IMR-90 (cell line): ENCODE results near the gene FLRT1. TPM values are rescaled to one million over a fixed set of nuclear protein-coding genes. Genes with fewer than 3 reads are reported as not detected.

ENCODE experiments used
- ATAC-seq: fragments of 200-7000 bp; cut with Tn5 transposase; 2 replicates; pipeline ENCODE4 v1.9.1; 2020; ENCODE audit warnings: low read depth, mild to moderate bottlenecking, moderate library complexity
- BruUV-seq: library from RNA; stranded (reverse); fragments of 400-500 nt; replicated peaks from 2 replicates; lab custom pipeline; 2021; lab: Mats Ljungman, UMichigan
- CTCF ChIA-PET: fragments of 300-600 bp; formaldehyde crosslinking; extraction: SDS; loops from one replicate; lab custom pipeline; 2021; ENCODE audit warnings: antibody characterized with exemption; lab: Yijun Ruan, JAX
- POLR2A ChIA-PET: fragments of 300-600 bp; sonication (Branson Sonifier 250); formaldehyde crosslinking; loops from one replicate; lab custom pipeline; 2022; ENCODE audit warnings: antibody characterized with exemption; ENCODE audit not compliant: unreplicated experiment; lab: Charles Lee
- DNase-seq: peaks from one replicate; pipeline ENCODE4 v3.0.0; 2013
- H2AFZ ChIP-seq: replicated peaks from 2 replicates; pipeline ENCODE3; 2013; ENCODE audit warnings: low read length, mild to moderate bottlenecking; ENCODE audit not compliant: poor library complexity
- H2AK5ac ChIP-seq: 2 replicates; pipeline ENCODE4 v1.6.1; 2013; ENCODE audit warnings: low read depth, low read length, inconsistent platforms
- H2AK9ac ChIP-seq: replicated peaks from 2 replicates; pipeline ENCODE3; 2013; ENCODE audit warnings: mild to moderate bottlenecking, low read depth, low read length, moderate library complexity; ENCODE audit not compliant: poor library complexity
- H2BK120ac ChIP-seq: 2 replicates; pipeline ENCODE4 v1.6.1; 2013; ENCODE audit warnings: low read depth, low read length, inconsistent platforms
- H2BK15ac ChIP-seq: 3 replicates; pipeline ENCODE4 v1.6.1; 2013; ENCODE audit warnings: low read depth, low read length, inconsistent platforms
- H2BK20ac ChIP-seq: 2 replicates; pipeline ENCODE4 v1.6.1; 2013; ENCODE audit warnings: low read depth, mild to moderate bottlenecking, inconsistent platforms, low read length, moderate library complexity
- H2BK5ac ChIP-seq: 2 replicates; pipeline ENCODE4 v1.6.1; 2013; ENCODE audit warnings: mild to moderate bottlenecking, low read depth, low read length, inconsistent platforms; ENCODE audit not compliant: poor library complexity, severe bottlenecking
- H3K14ac ChIP-seq: replicated peaks from 2 replicates; pipeline ENCODE4 v1.6.1; 2013; ENCODE audit warnings: low read depth, low read length, inconsistent platforms
- H3K18ac ChIP-seq: 2 replicates; pipeline ENCODE4 v1.6.1; 2013; ENCODE audit warnings: low read depth, low read length, control low read depth
- H3K23ac ChIP-seq: 2 replicates; pipeline ENCODE4 v1.6.1; 2013; ENCODE audit warnings: low read depth, low read length, inconsistent platforms
- H3K27ac ChIP-seq: 2 replicates; pipeline ENCODE4 v1.5.1; 2013; ENCODE audit warnings: mild to moderate bottlenecking, control low read depth, low read length; ENCODE audit not compliant: insufficient read depth
- H3K27me3 ChIP-seq: 2 replicates; pipeline ENCODE4 v1.6.1; 2013; ENCODE audit warnings: low read length; ENCODE audit not compliant: control insufficient read depth, insufficient read depth
- H3K36me3 ChIP-seq: 2 replicates; pipeline ENCODE4 v1.6.1; 2013; ENCODE audit warnings: low read length, mixed read lengths; ENCODE audit not compliant: control insufficient read depth, insufficient read depth
- H3K4ac ChIP-seq: 2 replicates; pipeline ENCODE4 v1.6.1; 2013; ENCODE audit warnings: low read depth, low read length, inconsistent platforms
- H3K4me1 ChIP-seq: 2 replicates; pipeline ENCODE4 v1.6.1; 2013; ENCODE audit warnings: low read length, mixed read lengths; ENCODE audit not compliant: control insufficient read depth, insufficient read depth
- H3K4me2 ChIP-seq: 2 replicates; pipeline ENCODE4 v1.6.1; 2013; ENCODE audit warnings: low read depth, mild to moderate bottlenecking, control low read depth, low read length, moderate library complexity
- H3K4me3 ChIP-seq: 2 replicates; pipeline ENCODE4 v1.5.1; 2013; ENCODE audit warnings: low read depth, mild to moderate bottlenecking, control low read depth, low read length, moderate library complexity; ENCODE audit not compliant: insufficient read depth
- H3K56ac ChIP-seq: 2 replicates; pipeline ENCODE4 v1.6.1; 2013; ENCODE audit warnings: low read length, inconsistent platforms; ENCODE audit not compliant: insufficient read depth; ENCODE audit errors: extremely low read depth
- H3K79me1 ChIP-seq, 2 experiments: 2 replicates each; pipeline ENCODE4 v1.6.1; 2013; ENCODE audit warnings: low read length in 2 of 2, inconsistent platforms in 1 of 2, low read depth in 1 of 2
- H3K9ac ChIP-seq: 2 replicates; pipeline ENCODE4 v1.6.1; 2013; ENCODE audit warnings: low read depth, low read length, control low read depth
- H3K9me1 ChIP-seq: 2 replicates; pipeline ENCODE4 v1.6.1; 2013; ENCODE audit warnings: low read length, inconsistent platforms; ENCODE audit not compliant: insufficient read depth
- H3K9me3 ChIP-seq: 2 replicates; pipeline ENCODE4 v1.6.1; 2013; ENCODE audit warnings: low read length; ENCODE audit not compliant: control insufficient read depth, insufficient read depth
- H4K20me1 ChIP-seq: 2 replicates; pipeline ENCODE4 v1.6.1; 2013; ENCODE audit warnings: low read length, inconsistent platforms; ENCODE audit not compliant: insufficient read depth
- H4K5ac ChIP-seq: 2 replicates; pipeline ENCODE4 v1.6.1; 2013; ENCODE audit warnings: mild to moderate bottlenecking, low read depth, low read length, control low read depth
- H4K8ac ChIP-seq, 2 experiments: 2 replicates each; pipeline ENCODE4 v1.6.1; 2013; ENCODE audit warnings: low read depth in 2 of 2, low read length in 2 of 2, control low read depth in 1 of 2, inconsistent platforms in 1 of 2
- H4K91ac ChIP-seq: 2 replicates; pipeline ENCODE4 v1.6.1; 2013; ENCODE audit warnings: low read depth, low read length, inconsistent platforms; ENCODE audit not compliant: insufficient read depth
- BHLHE40 ChIP-seq: fragments of 150-350 bp; IDR thresholded peaks from 2 replicates; pipeline ENCODE4 v1.6.1; 2016; ENCODE audit warnings: mild to moderate bottlenecking, low read depth, low read length
- MAZ ChIP-seq: IDR thresholded peaks from 2 replicates; pipeline ENCODE4 v1.6.1; 2012; ENCODE audit warnings: low read depth, mild to moderate bottlenecking, low read length, improper control_type of control experiment, moderate library complexity, borderline replicate concordance
- MXI1 ChIP-seq: IDR thresholded peaks from 2 replicates; pipeline ENCODE4 v1.6.1; 2012; ENCODE audit warnings: low read depth, mild to moderate bottlenecking, low read length, moderate library complexity, borderline replicate concordance
- RAD21 ChIP-seq: IDR thresholded peaks from 2 replicates; pipeline ENCODE4 v1.6.1; 2012; ENCODE audit warnings: low read length, improper control_type of control experiment
- RCOR1 ChIP-seq: IDR thresholded peaks from 2 replicates; pipeline ENCODE4 v1.6.1; 2012; ENCODE audit warnings: mild to moderate bottlenecking, low read length, improper control_type of control experiment; ENCODE audit not compliant: insufficient replicate concordance
- RFX5 ChIP-seq: IDR thresholded peaks from 2 replicates; pipeline ENCODE4 v1.8.0; 2012; ENCODE audit warnings: low read depth, mild to moderate bottlenecking, low read length, moderate library complexity
- SMC3 ChIP-seq: fragments of 150-350 bp; IDR thresholded peaks from 2 replicates; pipeline ENCODE4 v1.6.1; 2016; ENCODE audit warnings: low read depth, mild to moderate bottlenecking, antibody characterized with exemption, low read length, moderate library complexity
- WGBS, 2 experiments: methylation state at CpG; one replicate each; pipeline versions ENCODE4 v1.1.5 to v1.1.7; 2013; ENCODE audit warnings: missing lambda C conversion rate in 2 of 2; ENCODE audit not compliant: insufficient read length in 1 of 2; ENCODE audit errors: extremely low coverage in 2 of 2; 5-methylcytosine and 5-hydroxymethylcytosine counted together
- dilution Hi-C: fragments of 300-500 bp; cut with HindIII; formaldehyde crosslinking; loops from one replicate; pipeline ENCODE4 v1.14.3; 2018; ENCODE audit warnings: low sequenced_read_pairs; ENCODE audit not compliant: unreplicated experiment
- in situ Hi-C: fragments of 300-500 bp; cut with MboI; formaldehyde crosslinking; loops from 3 replicates; pipeline ENCODE4 v1.14.3; 2019; ENCODE audit warnings: low sequenced_read_pairs, inconsistent platforms, mixed read lengths
- intact Hi-C: fragments of 100-400 bp; cut with micrococcal nuclease; formaldehyde crosslinking; loops from 2 replicates; pipeline ENCODE4 v1.10.0; 2022
- polyA plus RNA-seq, 3 experiments: library from polyadenylated mRNA; depleted of rRNA; stranded (reverse); fragments of >200 nt; gene quantifications; 2 replicates each; pipeline ENCODE4 v1.2.3, GENCODE V29; 2012; ENCODE audit warnings: low replicate concordance in 1 of 3
- total RNA-seq: library from RNA; depleted of rRNA; stranded (reverse); fragments of >200 nt; gene quantifications from 2 replicates; pipeline ENCODE4 v1.2.3, GENCODE V29; 2012
- TF ChIP-seq, protein P1 (sequence below): conservative IDR thresholded peaks from 2 replicates; pipeline ENCODE4 v1.5.1; 2012; ENCODE audit warnings: mild to moderate bottlenecking, low read depth, low read length, improper control_type of control experiment

Gene FLRT1
- total and polyA plus RNA-seq, 2 of the 4 experiments (the other 2 are of a cell fraction) = under 0.01 to 0.07 TPM

GRCh38 chr11:63999349-64000025 lies 36.2 kb upstream of the FLRT1 start (continued):
- no peak for TF ChIP-seq RFX5

DNA sequence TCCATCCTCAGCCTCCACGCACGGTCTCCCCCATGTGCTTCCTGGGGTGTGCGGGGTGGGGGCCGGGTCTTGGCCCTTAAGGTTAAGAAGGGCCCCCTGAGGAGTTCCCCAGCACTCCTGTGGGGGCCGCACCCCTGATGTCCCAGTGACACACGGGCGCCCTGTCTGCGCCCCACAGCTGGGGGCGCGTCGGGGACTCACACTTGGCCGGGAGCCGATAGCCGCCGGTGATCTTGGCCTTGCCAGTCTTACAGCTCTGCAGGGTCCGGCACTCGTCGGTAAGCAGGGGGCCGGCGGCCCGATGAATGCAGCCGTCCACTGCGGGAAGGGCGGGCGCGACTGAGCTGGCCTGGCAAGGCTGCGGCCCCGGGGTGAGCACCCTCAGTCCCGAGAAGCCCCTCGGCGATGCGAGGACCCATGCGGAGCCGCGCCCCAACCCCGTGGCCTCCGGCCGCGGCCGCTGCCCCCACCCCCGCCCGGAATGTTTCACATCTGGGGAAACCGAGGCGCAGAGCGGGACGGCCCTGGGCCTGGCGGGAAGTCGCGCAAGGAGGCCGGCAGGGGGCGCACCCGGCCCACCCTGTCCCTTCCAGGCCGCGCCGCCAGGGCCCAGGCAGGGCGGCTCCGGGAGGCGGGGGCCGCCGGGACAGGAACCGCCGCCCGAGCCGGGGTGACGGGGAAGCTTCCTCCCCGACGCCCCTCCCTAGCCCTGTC lies 35.5 kb upstream of the FLRT1 start:
- ATAC-seq = peak; percentile 87
- no peak overlapping the region for H3K14ac ChIP-seq
- no peak overlapping the region for H3K4me2 ChIP-seq
- H3K56ac ChIP-seq = no peak overlapping the region
- no peak overlapping the region for H3K23ac ChIP-seq
- no peak overlapping the region for H2AK5ac ChIP-seq
- H2BK5ac ChIP-seq = no peak overlapping the region
- TF ChIP-seq MAZ = peak; percentile 55; the same call in 1 of the 2 replicates
- TF ChIP-seq, protein P1, sequence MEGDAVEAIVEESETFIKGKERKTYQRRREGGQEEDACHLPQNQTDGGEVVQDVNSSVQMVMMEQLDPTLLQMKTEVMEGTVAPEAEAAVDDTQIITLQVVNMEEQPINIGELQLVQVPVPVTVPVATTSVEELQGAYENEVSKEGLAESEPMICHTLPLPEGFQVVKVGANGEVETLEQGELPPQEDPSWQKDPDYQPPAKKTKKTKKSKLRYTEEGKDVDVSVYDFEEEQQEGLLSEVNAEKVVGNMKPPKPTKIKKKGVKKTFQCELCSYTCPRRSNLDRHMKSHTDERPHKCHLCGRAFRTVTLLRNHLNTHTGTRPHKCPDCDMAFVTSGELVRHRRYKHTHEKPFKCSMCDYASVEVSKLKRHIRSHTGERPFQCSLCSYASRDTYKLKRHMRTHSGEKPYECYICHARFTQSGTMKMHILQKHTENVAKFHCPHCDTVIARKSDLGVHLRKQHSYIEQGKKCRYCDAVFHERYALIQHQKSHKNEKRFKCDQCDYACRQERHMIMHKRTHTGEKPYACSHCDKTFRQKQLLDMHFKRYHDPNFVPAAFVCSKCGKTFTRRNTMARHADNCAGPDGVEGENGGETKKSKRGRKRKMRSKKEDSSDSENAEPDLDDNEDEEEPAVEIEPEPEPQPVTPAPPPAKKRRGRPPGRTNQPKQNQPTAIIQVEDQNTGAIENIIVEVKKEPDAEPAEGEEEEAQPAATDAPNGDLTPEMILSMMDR = peak; percentile 78
- no peak for TF ChIP-seq RCOR1
- peak; percentile 73 for TF ChIP-seq SMC3
- no peak for TF ChIP-seq MXI1
- TF ChIP-seq RAD21 = peak; percentile 85
- no peak for TF ChIP-seq BHLHE40
- no peak overlapping the region for H2BK15ac ChIP-seq
- 0 out of 2 replicates have a peak, but pooled peaks cover 1% of the 10 kb centered on the region for H3K4me1 ChIP-seq
- H4K20me1 ChIP-seq = peaks cover 17% of the 10 kb centered on the region
- no peak overlapping the region for H3K18ac ChIP-seq
- no peak overlapping the region for H3K27ac ChIP-seq
- no peak overlapping the region for H3K4me3 ChIP-seq
- no peaks in the 10 kb centered on the region for H3K9me3 ChIP-seq
- H3K4ac ChIP-seq = no peak overlapping the region
- H4K5ac ChIP-seq = no peak overlapping the region
- intact Hi-C loops (loop anchor here (1.0 to 10.0 kb wide), 2 partner anchors 148 to 305 kb away; partner anchors contain the start of genes CATSPERZ and ESRRA), in situ Hi-C loops (no loop called here), dilution Hi-C loops (no loop called here)
- WGBS, 2 experiments = 9% methylated on average over 29 of the region's 67 CpGs; no CpG with 5 or more reads in 1 of the 2 experiments
- no peak overlapping the region for H3K9ac ChIP-seq
- peak overlapping the region; percentile 88 for H2AK9ac ChIP-seq
- H4K8ac ChIP-seq = peak overlapping the region in 1 of 2 experiments; percentile 40; a peak in 1 of 4 replicates
- ChIA-PET CTCF (interaction anchor here (0.9 kb wide), 1 partner anchor 150 kb away, joined by 3 read pairs; no protein-coding TSS in a partner anchor), POLR2A (no interaction called here)
- no TSS peak for BruUV-seq
- no peaks in the 10 kb centered on the region for H3K27me3 ChIP-seq
- H4K91ac ChIP-seq = no peak overlapping the region
- H3K9me1 ChIP-seq = 0 out of 2 replicates have a peak, but pooled peaks cover 3% of the 10 kb centered on the region
- H2BK20ac ChIP-seq = no peak overlapping the region
- H2BK120ac ChIP-seq = no peak overlapping the region
- H3K36me3 ChIP-seq = peaks cover 31% of the 10 kb centered on the region
- peak overlapping the region; percentile 81 for H2AFZ ChIP-seq
- peaks cover 0 to 7% of the 10 kb centered on the region in 2 experiments; a peak in 1 of 4 replicates for H3K79me1 ChIP-seq
- DNase-seq = peak; percentile 59
